ENCODE results near the gene DNAJB2. TPM values are rescaled to one million over a fixed set of nuclear protein-coding genes. Genes with fewer than 3 reads are reported as not detected.
A peak's percentile ranks its signal among the peaks of the same experiment; 100 is the strongest.

DNAJB2 gene
- total and polyA plus RNA-seq, 2 of the 8 experiments (the other 6 are each of a cell fraction or from before 2014, with no cell fraction given): 21.0 to 26.3 TPM

DNA sequence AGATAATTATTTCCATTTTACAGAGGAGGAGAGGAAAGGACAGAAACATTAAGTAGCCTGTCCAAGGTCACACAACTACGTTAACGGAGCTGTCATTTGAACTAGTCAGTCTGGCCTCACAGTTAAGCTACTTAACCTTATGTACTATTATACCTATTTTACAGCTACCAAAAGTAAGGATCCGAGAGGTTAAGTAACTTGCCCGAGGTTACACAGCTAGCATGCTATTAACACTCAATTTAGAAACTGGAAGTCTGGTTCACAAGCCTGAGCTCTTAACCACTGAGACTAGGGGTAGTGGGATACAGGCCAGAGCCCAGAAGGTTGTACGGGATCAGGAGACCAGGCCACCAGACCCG is 34.4 kb upstream of the DNAJB2 start:
- H3K79me1 ChIP-seq (ENCODE audit: low read depth, low read length): 0 out of 2 replicates have a peak, but pooled peaks cover 5% of the 10 kb centered on the region
- FAIRE-seq (no peak), DNase-seq (ENCODE audit: low read depth in 1 of 2, low spot score in 2 of 2) (no peak)
- H3K9ac ChIP-seq (replicated peaks in 1 of 4; ENCODE audit: extremely low read depth in 1 of 4, low read depth in 3 of 4, low read length in 3 of 4): peak overlapping the region in 3 of 4 experiments; percentile 9 to 95 (median 65); a peak in 5 of 7 replicates
- no peak overlapping the region for H4K91ac ChIP-seq (replicated peaks; ENCODE audit: insufficient read length, low read length)
- H3K23me2 ChIP-seq (ENCODE audit: low read depth, low read length): peaks cover 8% of the 10 kb centered on the region
- H3K79me2 ChIP-seq (ENCODE audit: control insufficient read depth in 1 of 2, insufficient read depth in 2 of 2, low read length in 2 of 2): peaks cover 0 to 5% of the 10 kb centered on the region in 2 experiments; a peak in 1 of 4 replicates
- H3K4ac ChIP-seq (replicated peaks; ENCODE audit: insufficient read length, low read depth, low read length): no peak overlapping the region
- H2BK5ac ChIP-seq (ENCODE audit: low read depth, low read length): no peak overlapping the region
- H3K36me3 ChIP-seq (ENCODE audit: control insufficient read depth in 2 of 4, insufficient read depth in 4 of 4, low read length in 3 of 4): peaks cover 0 to 3% (median under 1%) of the 10 kb centered on the region in 4 experiments; a peak in 3 of 8 replicates
- peak overlapping the region; percentile 47; the same call in 1 of the 2 replicates for H2AFZ ChIP-seq (ENCODE audit: low read length)
- H3K56ac ChIP-seq (replicated peaks; ENCODE audit: insufficient read length, low read depth, low read length): peak overlapping the region; percentile 7
- H2BK15ac ChIP-seq (ENCODE audit: low read length): no peak overlapping the region
- peak overlapping the region; percentile 91 for H3K27ac ChIP-seq (ENCODE audit: low read depth, low read length)
- H3K27me3 ChIP-seq (replicated peaks in 1 of 4; ENCODE audit: control insufficient read depth in 3 of 4, extremely low read depth in 1 of 4, insufficient read depth in 3 of 4, low read length in 3 of 4): no peaks in the 10 kb centered on the region
- TF ChIP-seq, protein P1, sequence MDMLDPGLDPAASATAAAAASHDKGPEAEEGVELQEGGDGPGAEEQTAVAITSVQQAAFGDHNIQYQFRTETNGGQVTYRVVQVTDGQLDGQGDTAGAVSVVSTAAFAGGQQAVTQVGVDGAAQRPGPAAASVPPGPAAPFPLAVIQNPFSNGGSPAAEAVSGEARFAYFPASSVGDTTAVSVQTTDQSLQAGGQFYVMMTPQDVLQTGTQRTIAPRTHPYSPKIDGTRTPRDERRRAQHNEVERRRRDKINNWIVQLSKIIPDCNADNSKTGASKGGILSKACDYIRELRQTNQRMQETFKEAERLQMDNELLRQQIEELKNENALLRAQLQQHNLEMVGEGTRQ (IDR thresholded peaks at IDR 0.05; ENCODE audit: low read length): no peak
- peak; percentile 76 for TF ChIP-seq KDM1A (IDR thresholded peaks at IDR 0.05; ENCODE audit: borderline replicate concordance, low read length)
- H3K4me2 ChIP-seq (ENCODE audit: insufficient read depth in 1 of 2, low read depth in 2 of 2, low read length in 2 of 2): peak overlapping the region; percentile 91 to 98
- no peaks in the 10 kb centered on the region for H4K20me1 ChIP-seq (replicated peaks in 1 of 2; ENCODE audit: control insufficient read depth in 1 of 2, insufficient read depth in 2 of 2, low read length in 2 of 2)
- no peaks in the 10 kb centered on the region for H3K9me3 ChIP-seq (ENCODE audit: insufficient read depth in 2 of 2, low read depth in 1 of 2, low read length in 1 of 2)
- peak overlapping the region; percentile 78 for H4K5ac ChIP-seq (ENCODE audit: insufficient read length, low read depth, low read length)
- peaks cover 0 to 5% (median 3%) of the 10 kb centered on the region in 4 experiments; a peak in 3 of 7 replicates for H3K4me1 ChIP-seq (replicated peaks in 1 of 4; ENCODE audit: control insufficient read depth in 3 of 4, insufficient read depth in 4 of 4, low read length in 3 of 4)
- CTCF ChIA-PET (ENCODE audit: partially characterized antibody): interaction anchor here (0.6 to 3.0 kb wide), 17 partner anchors 9 to 296 kb away, joined by 3 to 24 read pairs (median 4); partner anchors contain the start of genes ANKZF1, ATG9A, DNAJB2 and NHEJ1
- H3K18ac ChIP-seq (ENCODE audit: extremely low read depth, low read length): no peak overlapping the region
- H3K4me3 ChIP-seq (ENCODE audit: extremely low read depth in 1 of 4, insufficient read depth in 2 of 4, low read depth in 3 of 4, low read length in 4 of 4): peak overlapping the region; percentile 74 to 81 (median 80)
- no peak overlapping the region for H3K14ac ChIP-seq (ENCODE audit: insufficient read length)
- 63% methylated on average over 6 of the region's 6 CpGs; no CpG with 5 or more reads in 1 of the 2 experiments for WGBS, 2 experiments (ENCODE audit: extremely low coverage in 1 of 2, insufficient coverage in 1 of 2, insufficient read length in 1 of 2, insufficient replicate concordance in 2 of 2, low coverage in 1 of 2, low lambda C conversion rate in 2 of 2, missing lambda C conversion rate in 1 of 2)
- POLR2A ChIA-PET (ENCODE audit: partially characterized antibody): interaction anchor here (1.0 to 14.9 kb wide), 17 partner anchors 9 to 143 kb away, joined by 3 to 190 read pairs (median 6); partner anchors contain the start of genes ABCB6, ANKZF1, ATG9A and DNAJB2
- peak overlapping the region; percentile 100; the same call in 1 of the 2 replicates for H4K8ac ChIP-seq (ENCODE audit: extremely low read depth, insufficient read depth, low read length)
- no peak overlapping the region for H2AK5ac ChIP-seq (ENCODE audit: low read depth, low read length)
- H3K23ac ChIP-seq (ENCODE audit: insufficient read length): no peak overlapping the region
- no peak overlapping the region for H2BK20ac ChIP-seq (ENCODE audit: low read length)
- no peak overlapping the region for H2BK120ac ChIP-seq (replicated peaks; ENCODE audit: low read depth, low read length)
- H2BK12ac ChIP-seq (ENCODE audit: low read depth, low read length): no peak overlapping the region

Data from H1 (cell line).